Ascending aorta (tissue), 2 donors: ENCODE results near the gene PPP1R1A. TPM values are rescaled to one million over a fixed set of nuclear protein-coding genes. Genes with fewer than 3 reads are reported as not detected.

Source experiments
- DNase-seq, 2 donors: peaks; one replicate each; pipeline ENCODE4 v3.0.0-alpha.2; 2019; ENCODE audit warnings: low spot score in 2 of 2
- H3K27ac ChIP-seq, 2 donors: fragments of 200-600 bp; sonication (generic); one replicate each; pipeline ENCODE4 v1.5.1; 2016 to 2017; ENCODE audit warnings: mild to moderate bottlenecking in 1 of 2
- H3K27me3 ChIP-seq: fragments of 200-600 bp; sonication (generic); one replicate; pipeline ENCODE4 v1.5.1; 2017
- H3K36me3 ChIP-seq, 2 donors: fragments of 200-600 bp; sonication (generic); one replicate each; pipeline ENCODE4 v1.5.1; 2016
- H3K4me1 ChIP-seq, 2 donors: fragments of 200-600 bp; sonication (generic); one replicate each; pipeline ENCODE4 v1.5.1; 2016 to 2017; ENCODE audit warnings: mild to moderate bottlenecking in 1 of 2
- H3K4me3 ChIP-seq, 2 donors: fragments of 200-600 bp; sonication (generic); one replicate each; pipeline ENCODE4 v1.5.1; 2016 to 2017; ENCODE audit warnings: mild to moderate bottlenecking in 1 of 2
- H3K9me3 ChIP-seq, 2 donors: fragments of 200-600 bp; sonication (generic); one replicate each; pipeline ENCODE4 v1.5.1; 2016
- CTCF ChIP-seq, 3 experiments: fragments of 200-600 bp in 2 of 3; fragments of 450-650 bp in 1 of 3; sonication (generic) in 2 of 3; IDR thresholded peaks; one replicate each; pipeline ENCODE4 v1.5.1; 2016 to 2019; ENCODE audit warnings: antibody characterized with exemption in 3 of 3, mild to moderate bottlenecking in 1 of 3, moderate library complexity in 1 of 3
- intact Hi-C: fragments of 100-400 bp; cut with DNase I; formaldehyde crosslinking; loops from one replicate; pipeline ENCODE4 v1.15.1; 2023
- total RNA-seq: library from RNA; depleted of rRNA; stranded (reverse); fragments of >200 nt; gene quantifications from one replicate; pipeline ENCODE4 v1.1.0, GENCODE V29; 2016

PPP1R1A gene
- total RNA-seq, 1 donor from 2014 or later = 28.7 TPM

DNA sequence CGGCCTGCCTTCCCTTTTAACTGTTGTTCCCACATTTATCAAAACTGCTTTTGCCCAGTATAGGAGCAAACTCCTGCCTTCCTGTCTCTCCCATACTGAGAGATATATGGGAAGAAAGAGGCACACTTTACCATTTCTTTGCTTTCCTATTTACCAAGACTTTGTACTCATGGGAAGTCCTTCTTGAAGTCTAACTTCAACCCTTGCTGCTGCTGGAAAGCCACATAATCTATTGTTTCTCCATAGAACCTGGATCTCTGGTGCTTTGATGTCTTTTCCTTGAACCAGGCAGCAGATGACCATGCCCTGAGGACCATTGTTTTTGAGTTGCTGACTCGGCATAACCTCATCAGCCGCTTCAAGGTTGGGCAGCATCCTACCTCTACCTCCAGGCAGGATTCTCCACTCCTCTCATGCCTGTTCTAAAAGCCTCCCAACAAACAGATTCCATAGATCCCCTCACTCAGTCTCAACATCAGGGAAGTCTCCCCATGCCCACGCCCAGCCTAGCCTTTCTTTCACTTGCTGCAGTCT, 18.4 kb downstream of the PPP1R1A start:
- peaks cover 40 to 60% of the 10 kb centered on the region in 2 donors for H3K36me3 ChIP-seq
- H3K9me3 ChIP-seq = no peaks in the 10 kb centered on the region
- no peak for DNase-seq
- H3K27me3 ChIP-seq = no peaks in the 10 kb centered on the region
- H3K27ac ChIP-seq = no peak overlapping the region
- H3K4me1 ChIP-seq = peaks cover 0 to 6% of the 10 kb centered on the region in 2 donors
- intact Hi-C loops = no loop called here
- H3K4me3 ChIP-seq = no peak overlapping the region
- no peak for TF ChIP-seq CTCF (IDR thresholded peaks at IDR 0.05)

DNA sequence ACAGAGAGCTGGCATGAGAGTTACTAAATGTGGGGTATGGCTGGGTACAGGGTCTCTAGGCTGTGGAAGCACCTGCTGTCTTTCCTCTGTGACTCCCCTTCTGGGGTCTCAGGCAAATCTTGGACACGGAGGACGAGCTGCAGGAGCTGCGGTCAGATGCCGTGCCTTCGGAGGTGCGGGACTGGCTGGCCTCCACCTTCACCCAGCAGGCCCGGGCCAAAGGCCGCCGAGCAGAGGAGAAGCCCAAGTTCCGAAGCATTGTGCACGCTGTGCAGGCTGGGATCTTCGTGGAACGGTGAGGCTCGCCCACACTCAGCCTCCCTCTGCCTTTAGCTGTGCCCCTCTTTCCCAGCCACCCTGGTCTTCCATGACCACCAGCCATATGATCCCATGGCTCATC, 19.4 kb downstream of the PPP1R1A start:
- H3K4me3 ChIP-seq = no peak overlapping the region
- H3K4me1 ChIP-seq = peaks cover 3 to 6% of the 10 kb centered on the region in 2 donors
- no peak for DNase-seq
- no peak for TF ChIP-seq CTCF (IDR thresholded peaks at IDR 0.05)
- H3K27me3 ChIP-seq = no peaks in the 10 kb centered on the region
- peaks cover 39 to 51% of the 10 kb centered on the region in 2 donors for H3K36me3 ChIP-seq
- intact Hi-C loops = no loop called here
- no peak overlapping the region for H3K27ac ChIP-seq
- H3K9me3 ChIP-seq = no peaks in the 10 kb centered on the region

DNA sequence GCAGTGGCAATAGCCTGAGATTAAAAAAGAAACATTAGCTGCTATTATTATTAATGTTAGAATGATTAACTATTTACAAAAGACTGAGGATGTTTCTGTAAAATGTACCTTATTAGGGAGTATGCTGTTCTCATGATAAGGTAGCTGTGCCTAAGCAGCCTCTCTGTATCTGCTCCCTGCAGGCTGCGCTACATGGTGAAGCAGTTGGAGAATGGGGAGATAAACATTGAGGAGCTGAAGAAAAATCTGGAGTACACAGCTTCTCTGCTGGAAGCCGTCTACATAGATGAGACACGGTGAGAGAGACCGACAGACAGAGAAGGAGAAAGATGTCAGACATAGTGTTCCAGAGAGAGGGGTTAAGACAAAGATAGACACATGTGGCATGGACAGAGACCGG, 21.7 kb downstream of the PPP1R1A start:
- peaks cover 23 to 30% of the 10 kb centered on the region in 2 donors for H3K36me3 ChIP-seq
- TF ChIP-seq CTCF (IDR thresholded peaks at IDR 0.05) = no peak
- no peaks in the 10 kb centered on the region for H3K27me3 ChIP-seq
- no peak overlapping the region for H3K4me3 ChIP-seq
- DNase-seq = no peak
- peaks cover 3 to 12% of the 10 kb centered on the region in 2 donors for H3K4me1 ChIP-seq
- intact Hi-C loops = no loop called here
- H3K9me3 ChIP-seq = no peaks in the 10 kb centered on the region
- H3K27ac ChIP-seq = no peak overlapping the region

GRCh38 chr12:54565986-54566544, 22.4 kb downstream of the PPP1R1A start:
- H3K9me3 ChIP-seq = no peaks in the 10 kb centered on the region
- H3K4me3 ChIP-seq = no peak overlapping the region
- intact Hi-C loops = no loop called here
- peak overlapping the region in 1 of 2 donors; percentile 56 for H3K27ac ChIP-seq
- DNase-seq = no peak
- no peaks in the 10 kb centered on the region for H3K27me3 ChIP-seq
- H3K4me1 ChIP-seq = peaks cover 3 to 12% of the 10 kb centered on the region in 2 donors
- peaks cover 20 to 23% of the 10 kb centered on the region in 2 donors for H3K36me3 ChIP-seq
- TF ChIP-seq CTCF (IDR thresholded peaks at IDR 0.05) = no peak

- no peak for DNase-seq
- H3K27me3 ChIP-seq = no peaks in the 10 kb centered on the region
- peaks cover 16 to 17% of the 10 kb centered on the region in 2 donors for H3K36me3 ChIP-seq
- intact Hi-C loops = no loop called here
- no peaks in the 10 kb centered on the region for H3K9me3 ChIP-seq
- H3K4me3 ChIP-seq = no peak overlapping the region
- no peak for TF ChIP-seq CTCF (IDR thresholded peaks at IDR 0.05)
- H3K27ac ChIP-seq = peak overlapping the region in 1 of 2 donors; percentile 38
- peaks cover 3 to 12% of the 10 kb centered on the region in 2 donors for H3K4me1 ChIP-seq
Observed at GRCh38 chr12:54565310-54565985, 23.0 kb downstream of the PPP1R1A start.
